ENCODE data around the gene KRT36.

- no peak for TF ChIP-seq CTCF (IDR thresholded peaks at IDR 0.05)
- no peak for TF ChIP-seq POLR2A (IDR thresholded peaks at IDR 0.05)
- no peak for TF ChIP-seq POLR2AphosphoS5 (IDR thresholded peaks at IDR 0.05)
Observed at GRCh38 chr17:41455236-41455635, 34.5 kb downstream of the KRT36 start.
